Activated CD4-positive, alpha-beta T cell treated with anti-CD3 and anti-CD28 coated beads, Interleukin-2, amount 10 ng/mL, durations not matched to agents 24 days and 14 days (primary cell): ENCODE data around the gene OR10V1. TPM values are rescaled to one million over a fixed set of nuclear protein-coding genes. Genes with fewer than 3 reads are reported as not detected.
A peak's percentile ranks its signal among the peaks of the same experiment; 100 is the strongest.
"Not testable (repeated sequence)": the region's sequence is repeated elsewhere in the genome, so short reads cannot be mapped to it uniquely, and the experiment has no call there.

Experiments
- DNase-seq: peaks from one replicate; pipeline ENCODE4 v3.0.0; 2022
- H3K27ac Mint-ChIP-seq: one replicate; pipeline ENCODE4 v1.8.0; 2022; ENCODE audit warnings: mild to moderate bottlenecking, mixed read lengths
- H3K27me3 Mint-ChIP-seq: one replicate; pipeline ENCODE4 v1.8.0; 2022; ENCODE audit warnings: mixed read lengths
- H3K36me3 Mint-ChIP-seq: one replicate; pipeline ENCODE4 v1.8.0; 2022; ENCODE audit warnings: low read depth, mild to moderate bottlenecking, mixed read lengths
- H3K4me1 Mint-ChIP-seq: one replicate; pipeline ENCODE4 v1.8.0; 2021; ENCODE audit warnings: mixed read lengths
- H3K4me3 Mint-ChIP-seq: one replicate; pipeline ENCODE4 v1.8.0; 2022; ENCODE audit warnings: mild to moderate bottlenecking, moderate library complexity, mixed read lengths
- H3K9me3 Mint-ChIP-seq: one replicate; pipeline ENCODE4 v1.8.0; 2021; ENCODE audit warnings: mixed read lengths
- intact Hi-C: fragments of 100-400 bp; cut with micrococcal nuclease; formaldehyde crosslinking; loops from one replicate; pipeline ENCODE4 v1.15.1; 2023
- total RNA-seq: library from RNA; stranded (reverse); gene quantifications from 2 replicates; pipeline ENCODE4 v1.2.3, GENCODE V29; 2022

Gene OR10V1
- total RNA-seq, 1 donor from 2014 or later, result not detected

- H3K4me1 Mint-ChIP-seq, DNase-seq, H3K9me3 Mint-ChIP-seq, intact Hi-C loops, H3K27ac Mint-ChIP-seq, H3K4me3 Mint-ChIP-seq, H3K36me3 Mint-ChIP-seq: not testable (repeated sequence)
- H3K27me3 Mint-ChIP-seq, result peaks cover 12% of the 10 kb centered on the region
Measured at GRCh38 chr11:59700157-59700556, 13.5 kb downstream of the OR10V1 start.

- Mint-ChIP-seq H3K4me1 (no peaks in the 10 kb centered on the region), H3K36me3 (no peaks in the 10 kb centered on the region), H3K4me3 (no peak overlapping the region), H3K27ac (no peak overlapping the region), H3K9me3 (peaks cover 3% of the 10 kb centered on the region), H3K27me3 (peaks cover 7% of the 10 kb centered on the region)
- no peak for DNase-seq
- intact Hi-C loops, result no loop called here
Measured at GRCh38 chr11:59698506-59698905, 15.1 kb downstream of the OR10V1 start.

GRCh38 chr11:59692915-59693314 is 20.7 kb downstream of the OR10V1 start:
- no peak for DNase-seq
- intact Hi-C loops, result no loop called here
- Mint-ChIP-seq H3K27me3 (peaks cover 9% of the 10 kb centered on the region), H3K4me1 (no peaks in the 10 kb centered on the region), H3K4me3 (no peak overlapping the region), H3K36me3 (no peaks in the 10 kb centered on the region), H3K27ac (no peak overlapping the region), H3K9me3 (peaks cover 14% of the 10 kb centered on the region)

- no peak overlapping the region for H3K4me3 Mint-ChIP-seq
- H3K4me1 Mint-ChIP-seq, result no peaks in the 10 kb centered on the region
- intact Hi-C loops, result no loop called here
- no peak overlapping the region for H3K27ac Mint-ChIP-seq
- no peaks in the 10 kb centered on the region for H3K36me3 Mint-ChIP-seq
- peaks cover 14% of the 10 kb centered on the region for H3K9me3 Mint-ChIP-seq
- DNase-seq, result no peak
- H3K27me3 Mint-ChIP-seq, result peaks cover 17% of the 10 kb centered on the region
Measured at GRCh38 chr11:59691156-59691555, 22.5 kb downstream of the OR10V1 start.

- H3K4me1 Mint-ChIP-seq, result no peaks in the 10 kb centered on the region
- intact Hi-C loops, result no loop called here
- no peak overlapping the region for H3K4me3 Mint-ChIP-seq
- no peak overlapping the region for H3K27ac Mint-ChIP-seq
- peaks cover 14% of the 10 kb centered on the region for H3K9me3 Mint-ChIP-seq
- H3K27me3 Mint-ChIP-seq, result peaks cover 25% of the 10 kb centered on the region
- no peak for DNase-seq
- H3K36me3 Mint-ChIP-seq, result no peaks in the 10 kb centered on the region
Measured at GRCh38 chr11:59689015-59689414, 24.6 kb downstream of the OR10V1 start.

GRCh38 chr11:59681260-59681725 is 32.4 kb downstream of the OR10V1 start:
- H3K27ac Mint-ChIP-seq, H3K4me3 Mint-ChIP-seq, intact Hi-C loops, H3K4me1 Mint-ChIP-seq, H3K9me3 Mint-ChIP-seq, H3K36me3 Mint-ChIP-seq, DNase-seq: not testable (repeated sequence)
- H3K27me3 Mint-ChIP-seq, result peaks cover 21% of the 10 kb centered on the region

GRCh38 chr11:59680287-59681154 is 33.1 kb downstream of the OR10V1 start:
- H3K9me3 Mint-ChIP-seq, result no peaks in the 10 kb centered on the region
- intact Hi-C loops, result loop anchor here (1.0 kb wide), 1 partner anchor 143 kb away; no protein-coding TSS in a partner anchor

GRCh38 chr11:59679347-59679746 is 34.3 kb downstream of the OR10V1 start:
- no peaks in the 10 kb centered on the region for H3K36me3 Mint-ChIP-seq
- H3K27me3 Mint-ChIP-seq, result peaks cover 13% of the 10 kb centered on the region
- no peak overlapping the region for H3K27ac Mint-ChIP-seq
- intact Hi-C loops, result no loop called here
- H3K4me1 Mint-ChIP-seq, result peaks cover 5% of the 10 kb centered on the region
- H3K4me3 Mint-ChIP-seq, result no peak overlapping the region
- H3K9me3 Mint-ChIP-seq, result no peaks in the 10 kb centered on the region
- DNase-seq, result no peak

More at GRCh38 chr11:59680287-59681154, 33.1 kb downstream of the OR10V1 start:
- Mint-ChIP-seq H3K4me1 (peaks cover 5% of the 10 kb centered on the region), H3K27me3 (peaks cover 17% of the 10 kb centered on the region), H3K4me3 (no peak overlapping the region), H3K27ac (no peak overlapping the region), H3K36me3 (no peaks in the 10 kb centered on the region)
- peak; percentile 89 for DNase-seq

- peaks cover 5% of the 10 kb centered on the region for H3K4me1 Mint-ChIP-seq
- H3K36me3 Mint-ChIP-seq, result no peaks in the 10 kb centered on the region
- no peak overlapping the region for H3K4me3 Mint-ChIP-seq
- no peak overlapping the region for H3K27ac Mint-ChIP-seq
- DNase-seq, result no peak
- H3K27me3 Mint-ChIP-seq, result peaks cover 9% of the 10 kb centered on the region
- intact Hi-C loops, result no loop called here
- H3K9me3 Mint-ChIP-seq, result no peaks in the 10 kb centered on the region
Measured at GRCh38 chr11:59678813-59679165, 34.9 kb downstream of the OR10V1 start.

- no peak for DNase-seq
- H3K27ac Mint-ChIP-seq, result no peak overlapping the region
- H3K27me3 Mint-ChIP-seq, result peaks cover 6% of the 10 kb centered on the region
- intact Hi-C loops, result no loop called here
- H3K4me3 Mint-ChIP-seq, result no peak overlapping the region
- no peaks in the 10 kb centered on the region for H3K9me3 Mint-ChIP-seq
- H3K4me1 Mint-ChIP-seq, result peaks cover 5% of the 10 kb centered on the region
- no peaks in the 10 kb centered on the region for H3K36me3 Mint-ChIP-seq
Measured at GRCh38 chr11:59678118-59678812, 35.4 kb downstream of the OR10V1 start.

GRCh38 chr11:59676205-59676604 is 37.4 kb downstream of the OR10V1 start:
- intact Hi-C loops, result no loop called here
- no peaks in the 10 kb centered on the region for H3K36me3 Mint-ChIP-seq
- no peak overlapping the region for H3K27ac Mint-ChIP-seq
- H3K4me3 Mint-ChIP-seq, result no peak overlapping the region
- peaks cover 2% of the 10 kb centered on the region for H3K27me3 Mint-ChIP-seq
- H3K9me3 Mint-ChIP-seq, result no peaks in the 10 kb centered on the region
- peaks cover 7% of the 10 kb centered on the region for H3K4me1 Mint-ChIP-seq
- no peak for DNase-seq

GRCh38 chr11:59674291-59674690 is 39.4 kb downstream of the OR10V1 start:
- peaks cover 13% of the 10 kb centered on the region for H3K4me1 Mint-ChIP-seq
- H3K36me3 Mint-ChIP-seq, result no peaks in the 10 kb centered on the region
- H3K27ac Mint-ChIP-seq, result no peak overlapping the region
- no peaks in the 10 kb centered on the region for H3K9me3 Mint-ChIP-seq
- intact Hi-C loops, result no loop called here
- no peak for DNase-seq
- H3K4me3 Mint-ChIP-seq, result no peak overlapping the region
- no peaks in the 10 kb centered on the region for H3K27me3 Mint-ChIP-seq

GRCh38 chr11:59673291-59673690 is 40.4 kb downstream of the OR10V1 start:
- intact Hi-C loops, result no loop called here
- Mint-ChIP-seq H3K9me3 (no peaks in the 10 kb centered on the region), H3K4me1 (peaks cover 14% of the 10 kb centered on the region), H3K4me3 (no peak overlapping the region), H3K27me3 (peaks cover 1% of the 10 kb centered on the region), H3K27ac (no peak overlapping the region), H3K36me3 (no peaks in the 10 kb centered on the region)
- no peak for DNase-seq

GRCh38 chr11:59671471-59671870 is 42.2 kb downstream of the OR10V1 start:
- intact Hi-C loops, result no loop called here
- DNase-seq, result no peak
- peaks cover 31% of the 10 kb centered on the region for H3K4me1 Mint-ChIP-seq
- H3K4me3 Mint-ChIP-seq, result no peak overlapping the region
- peaks cover 1% of the 10 kb centered on the region for H3K27me3 Mint-ChIP-seq
- peaks cover 16% of the 10 kb centered on the region for H3K36me3 Mint-ChIP-seq
- H3K27ac Mint-ChIP-seq, result no peak overlapping the region
- no peaks in the 10 kb centered on the region for H3K9me3 Mint-ChIP-seq
